K562 treated with DMSO at 1 percent for 48 hours (cell line): Measurements from ENCODE around the gene FAM227B. TPM values are rescaled to one million over a fixed set of nuclear protein-coding genes. Genes with fewer than 3 reads are reported as not detected.

ENCODE experiments used
- total RNA-seq: library from RNA; unstranded; fragments of 300-600 nt; gene quantifications from 2 replicates; pipeline ENCODE4 v1.2.3, GENCODE V29; 2022; ENCODE audit warnings: low replicate concordance; ENCODE audit errors: extremely low read depth

FAM227B gene, protein sequence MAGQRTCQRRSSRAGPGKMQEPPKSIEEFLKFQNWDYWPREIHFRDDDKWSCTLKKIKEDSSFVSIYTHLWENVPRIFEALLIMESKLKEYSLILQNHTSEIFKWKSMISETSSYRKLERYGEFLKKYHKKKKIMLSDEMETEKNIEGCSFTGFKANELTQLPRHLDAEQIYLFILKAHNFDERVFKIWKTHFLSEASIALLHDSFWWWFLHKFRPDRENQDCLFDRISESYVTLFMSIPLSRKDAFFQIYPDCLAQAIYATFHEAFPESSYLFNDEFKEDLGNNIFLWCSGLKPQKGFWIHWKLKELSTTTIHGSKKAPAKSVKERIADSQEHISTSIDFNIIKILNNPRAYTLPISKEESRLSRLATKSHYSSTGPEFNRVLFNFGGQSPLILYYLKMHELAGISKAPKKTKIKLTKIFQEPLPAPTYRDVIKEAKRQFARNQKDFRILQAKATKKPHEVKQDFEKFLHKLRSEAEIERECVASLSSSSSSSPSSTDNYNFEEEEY
- total RNA-seq, result not detected in 2 replicates

DNA sequence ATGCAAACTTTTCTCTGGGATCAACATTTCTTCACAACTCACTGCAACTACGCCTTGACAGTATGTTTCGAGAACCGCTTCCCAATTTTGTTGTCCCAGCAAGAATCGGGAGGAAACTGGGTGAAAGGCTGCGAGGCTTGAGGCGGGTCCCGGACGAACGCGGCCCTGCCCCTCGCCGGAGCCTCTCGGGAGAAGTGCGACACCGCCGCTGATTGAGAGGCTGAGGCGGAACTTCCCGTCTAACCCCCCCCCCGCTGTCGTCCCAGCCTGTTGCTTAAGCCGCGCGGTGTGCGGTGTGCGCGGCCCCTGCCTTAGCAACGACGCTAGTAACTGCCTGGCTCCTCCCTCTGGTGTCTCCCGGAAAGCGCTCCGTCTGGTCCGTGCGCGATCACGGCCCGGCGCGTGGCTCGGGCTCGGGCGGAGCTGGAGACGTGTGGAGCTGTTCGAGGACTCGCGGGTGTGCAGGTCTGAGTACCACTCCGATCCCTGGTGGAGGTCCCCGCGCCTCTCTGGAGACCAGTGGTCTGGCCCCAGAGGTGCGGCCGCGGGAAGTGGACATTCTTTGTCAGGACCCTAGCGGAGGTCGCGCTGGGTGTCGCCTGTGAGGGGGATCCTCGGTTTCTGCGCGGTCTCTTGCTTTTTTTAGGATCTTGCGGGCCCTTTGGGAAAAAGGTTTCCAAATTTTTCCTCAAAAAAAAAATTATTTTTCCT lies at the start of gene FAM227B, which contains the start of gene DTWD1:
Gene FAM227B, minus strand, starts transcription at position 161 of the 711 bp plus-strand sequence. CDS start 5,647 bp downstream, outside the sequence.
Gene DTWD1, plus strand, starts transcription at position 391 of the 711 bp plus-strand sequence. CDS start 4,120 bp downstream, outside the sequence.

GRCh38 chr15:49423021-49423420 lies 197.6 kb downstream of the FAM227B start, which contains the start of gene FGF7:
TSS of gene FGF7 (plus strand) at chr15:49423242. CDS start at chr15:49424298, 1,056 bp downstream.

Other genes with a start within 250 kb of the FAM227B start
- not detected in 2 replicates for gene FGF7, start 197.6 kb downstream of the FAM227B start, total RNA-seq
- not detected in 2 replicates for gene DTWD1, start 230 bp upstream of the FAM227B start, total RNA-seq